GM23338 (cell line): ENCODE measurements around the gene DUSP18.

Experiments
- CREB1 ChIP-seq: fragments of 250-450 bp; sonication (Bioruptor Pico); IDR thresholded peaks from 2 replicates; pipeline ENCODE4 v1.5.0; 2020; ENCODE audit warnings: low read depth, mild to moderate bottlenecking, moderate library complexity
- CTCF ChIP-seq, 2 experiments: fragments of 200-600 bp in 1 of 2; sonication (generic) in 1 of 2; conservative IDR thresholded peaks; 2 replicates each; pipeline versions ENCODE4 v1.5.1 to v1.6.1; 2016 to 2017; ENCODE audit warnings: antibody characterized with exemption in 2 of 2, low read depth in 2 of 2, mild to moderate bottlenecking in 2 of 2, moderate library complexity in 1 of 2
- EZH2 ChIP-seq: fragments of 200-600 bp; sonication (generic); IDR thresholded peaks from one replicate; pipeline ENCODE4 v1.8.0; 2017; ENCODE audit warnings: antibody characterized with exemption, mild to moderate bottlenecking, low read depth; ENCODE audit not compliant: unreplicated experiment
- EZH2phosphoT487 ChIP-seq: fragments of 200-600 bp; sonication (generic); IDR thresholded peaks from one replicate; pipeline ENCODE4 v1.8.1; 2018; ENCODE audit warnings: antibody characterized with exemption; ENCODE audit not compliant: unreplicated experiment
- JUNB ChIP-seq: IDR thresholded peaks from one replicate; pipeline ENCODE4 v1.6.1; 2016; ENCODE audit warnings: antibody characterized with exemption; ENCODE audit not compliant: unreplicated experiment
- POLR2AphosphoS5 ChIP-seq: IDR thresholded peaks from 2 replicates; pipeline ENCODE4 v1.6.1; 2016; ENCODE audit warnings: antibody characterized with exemption, low read depth
- REST ChIP-seq: IDR thresholded peaks from one replicate; pipeline ENCODE4 v1.6.1; 2018; ENCODE audit warnings: antibody characterized with exemption; ENCODE audit not compliant: unreplicated experiment

- TF ChIP-seq CTCF (conservative IDR thresholded peaks at IDR 0.05; ENCODE audit: low read depth in 2 of 2) (no peak), EZH2phosphoT487 (no peak), POLR2AphosphoS5 (no peak), JUNB (no peak), EZH2 (no peak), REST (no peak), CREB1 (CRISPR knock-in tag) (no peak)
These were observed 14.2 kb upstream of the DUSP18 start for GRCh38 chr22:30681831-30682230.
